Left lobe of liver (tissue), 2 donors: ENCODE results near the gene GOLGA6L10. TPM values are rescaled to one million over a fixed set of nuclear protein-coding genes. Genes with fewer than 3 reads are reported as not detected.
"Not testable (repeated sequence)": the region's sequence is repeated elsewhere in the genome, so short reads cannot be mapped to it uniquely, and the experiment has no call there.

ENCODE experiments used
- ATAC-seq: fragments of 200-7000 bp; cut with Tn5 transposase; one replicate; pipeline ENCODE4 v1.9.1; 2020; ENCODE audit warnings: mild to moderate bottlenecking, moderate library complexity
- DNase-seq: peaks from one replicate; pipeline ENCODE4 v3.0.0-alpha.2; 2020; ENCODE audit warnings: low spot score
- total RNA-seq: library from RNA; stranded (reverse); gene quantifications from one replicate; pipeline ENCODE4 v1.2.1, GENCODE V29; 2021
- donor health status: DM: no; HTN: no; CAD: no; lungs with moderate emphysema.
- donor health status: DM: no; HTN: yes; CAD: no.

Gene GOLGA6L10
- total RNA-seq, 1 donor from 2014 or later, result 0.48 TPM

- not testable (repeated sequence) for DNase-seq
- peak; percentile 71 for ATAC-seq
Observed at GRCh38 chr15:82319522-82320278, 29.6 kb downstream of the GOLGA6L10 start.

- ATAC-seq, DNase-seq: not testable (repeated sequence)
Observed at GRCh38 chr15:82318281-82318680, 31.0 kb downstream of the GOLGA6L10 start.

- not testable (repeated sequence) for DNase-seq, ATAC-seq
Observed at GRCh38 chr15:82317516-82317915, 31.8 kb downstream of the GOLGA6L10 start.

GRCh38 chr15:82317091-82317489 is 32.2 kb downstream of the GOLGA6L10 start:
- ATAC-seq (no peak), DNase-seq (no peak)

- not testable (repeated sequence) for DNase-seq, ATAC-seq
Observed at GRCh38 chr15:82316247-82317090, 32.8 kb downstream of the GOLGA6L10 start.

- ATAC-seq, result no peak
- DNase-seq, result no peak
Observed at GRCh38 chr15:82315519-82316246, 33.6 kb downstream of the GOLGA6L10 start.

GRCh38 chr15:82314769-82315518 is 34.3 kb downstream of the GOLGA6L10 start:
- DNase-seq (no peak), ATAC-seq (no peak)

GRCh38 chr15:82313951-82314768 is 35.1 kb downstream of the GOLGA6L10 start:
- not testable (repeated sequence) for ATAC-seq, DNase-seq

- ATAC-seq (no peak), DNase-seq (no peak)
Observed at GRCh38 chr15:82313446-82313845, 35.8 kb downstream of the GOLGA6L10 start.

- ATAC-seq, result no peak
- peak; percentile 35 for DNase-seq
Observed at GRCh38 chr15:82312586-82313349, 36.5 kb downstream of the GOLGA6L10 start.

- not testable (repeated sequence) for ATAC-seq
- DNase-seq, result peak; percentile 10
Observed at GRCh38 chr15:82311321-82311720, 38.0 kb downstream of the GOLGA6L10 start.

- no peak for DNase-seq
- no peak for ATAC-seq
Observed at GRCh38 chr15:82309802-82310201, 39.5 kb downstream of the GOLGA6L10 start.

- DNase-seq (peak; percentile 7), ATAC-seq (no peak)
Observed at GRCh38 chr15:82307714-82308081, 41.6 kb downstream of the GOLGA6L10 start.

GRCh38 chr15:82306791-82307713 is 42.2 kb downstream of the GOLGA6L10 start:
- no peak for ATAC-seq

GRCh38 chr15:82305621-82306048 is 43.6 kb downstream of the GOLGA6L10 start:
- ATAC-seq (no peak), DNase-seq (peak; percentile 33)

More at GRCh38 chr15:82306791-82307713, 42.2 kb downstream of the GOLGA6L10 start:
- peak; percentile 19 for DNase-seq

- DNase-seq (peak; percentile 10), ATAC-seq (no peak)
Observed at GRCh38 chr15:82304778-82305090, 44.5 kb downstream of the GOLGA6L10 start.

- DNase-seq (peak; percentile 28), ATAC-seq (no peak)
Observed at GRCh38 chr15:82303956-82304777, 45.1 kb downstream of the GOLGA6L10 start.
